ENCODE data around the gene LRP1. TPM values are rescaled to one million over a fixed set of nuclear protein-coding genes. Genes with fewer than 3 reads are reported as not detected.
A peak's percentile ranks its signal among the peaks of the same experiment; 100 is the strongest.

The LRP1 gene
- total and polyA plus RNA-seq, 2 of the 13 experiments (the other 11 are each of a cell fraction or from before 2014, with no cell fraction given): 14.7 to 30.8 TPM

- TF ChIP-seq, protein P1, sequence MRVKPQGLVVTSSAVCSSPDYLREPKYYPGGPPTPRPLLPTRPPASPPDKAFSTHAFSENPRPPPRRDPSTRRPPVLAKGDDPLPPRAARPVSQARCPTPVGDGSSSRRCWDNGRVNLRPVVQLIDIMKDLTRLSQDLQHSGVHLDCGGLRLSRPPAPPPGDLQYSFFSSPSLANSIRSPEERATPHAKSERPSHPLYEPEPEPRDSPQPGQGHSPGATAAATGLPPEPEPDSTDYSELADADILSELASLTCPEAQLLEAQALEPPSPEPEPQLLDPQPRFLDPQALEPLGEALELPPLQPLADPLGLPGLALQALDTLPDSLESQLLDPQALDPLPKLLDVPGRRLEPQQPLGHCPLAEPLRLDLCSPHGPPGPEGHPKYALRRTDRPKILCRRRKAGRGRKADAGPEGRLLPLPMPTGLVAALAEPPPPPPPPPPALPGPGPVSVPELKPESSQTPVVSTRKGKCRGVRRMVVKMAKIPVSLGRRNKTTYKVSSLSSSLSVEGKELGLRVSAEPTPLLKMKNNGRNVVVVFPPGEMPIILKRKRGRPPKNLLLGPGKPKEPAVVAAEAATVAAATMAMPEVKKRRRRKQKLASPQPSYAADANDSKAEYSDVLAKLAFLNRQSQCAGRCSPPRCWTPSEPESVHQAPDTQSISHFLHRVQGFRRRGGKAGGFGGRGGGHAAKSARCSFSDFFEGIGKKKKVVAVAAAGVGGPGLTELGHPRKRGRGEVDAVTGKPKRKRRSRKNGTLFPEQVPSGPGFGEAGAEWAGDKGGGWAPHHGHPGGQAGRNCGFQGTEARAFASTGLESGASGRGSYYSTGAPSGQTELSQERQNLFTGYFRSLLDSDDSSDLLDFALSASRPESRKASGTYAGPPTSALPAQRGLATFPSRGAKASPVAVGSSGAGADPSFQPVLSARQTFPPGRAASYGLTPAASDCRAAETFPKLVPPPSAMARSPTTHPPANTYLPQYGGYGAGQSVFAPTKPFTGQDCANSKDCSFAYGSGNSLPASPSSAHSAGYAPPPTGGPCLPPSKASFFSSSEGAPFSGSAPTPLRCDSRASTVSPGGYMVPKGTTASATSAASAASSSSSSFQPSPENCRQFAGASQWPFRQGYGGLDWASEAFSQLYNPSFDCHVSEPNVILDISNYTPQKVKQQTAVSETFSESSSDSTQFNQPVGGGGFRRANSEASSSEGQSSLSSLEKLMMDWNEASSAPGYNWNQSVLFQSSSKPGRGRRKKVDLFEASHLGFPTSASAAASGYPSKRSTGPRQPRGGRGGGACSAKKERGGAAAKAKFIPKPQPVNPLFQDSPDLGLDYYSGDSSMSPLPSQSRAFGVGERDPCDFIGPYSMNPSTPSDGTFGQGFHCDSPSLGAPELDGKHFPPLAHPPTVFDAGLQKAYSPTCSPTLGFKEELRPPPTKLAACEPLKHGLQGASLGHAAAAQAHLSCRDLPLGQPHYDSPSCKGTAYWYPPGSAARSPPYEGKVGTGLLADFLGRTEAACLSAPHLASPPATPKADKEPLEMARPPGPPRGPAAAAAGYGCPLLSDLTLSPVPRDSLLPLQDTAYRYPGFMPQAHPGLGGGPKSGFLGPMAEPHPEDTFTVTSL (CRISPR knock-in tag; IDR thresholded peaks at IDR 0.05; ENCODE audit: borderline replicate concordance): no peak
- TF ChIP-seq ATF7-NPFF (CRISPR knock-in tag; IDR thresholded peaks at IDR 0.05; ENCODE audit: low read depth): no peak
- TF ChIP-seq SP1 (IDR thresholded peaks at IDR 0.05): no peak
- no peak for TF ChIP-seq SP1 (CRISPR knock-in tag; IDR thresholded peaks at IDR 0.05)
These were observed 106.3 kb downstream of the LRP1 start (continued) for GRCh38 chr12:57234571-57235016.

GRCh38 chr12:57235017-57235727 lies 106.9 kb downstream of the LRP1 start:
- Histone ChIP-seq H2AFZ (ENCODE audit: low read length) (no peak overlapping the region), H3K27me3 (ENCODE audit: control insufficient read depth in 1 of 2, insufficient read depth in 2 of 2, low read length in 2 of 2) (peaks cover 4 to 10% of the 10 kb centered on the region in 2 experiments; a peak in 4 of 5 replicates), H3K9ac (ENCODE audit: insufficient read depth, low read depth, low read length) (no peak overlapping the region), H3K9me3 (ENCODE audit: low read length) (no peaks in the 10 kb centered on the region), H4K20me1 (ENCODE audit: insufficient read depth, low read length) (peaks cover 12% of the 10 kb centered on the region; the same call in 1 of the 2 replicates), H3K27ac (ENCODE audit: extremely low read length, insufficient read depth, low read length) (no peak overlapping the region), H3K4me1 (ENCODE audit: insufficient read depth, low read length) (peaks cover 82% of the 10 kb centered on the region), H3K79me2 (ENCODE audit: insufficient read depth, low read length) (peaks cover 19% of the 10 kb centered on the region), H3K36me3 (replicated peaks in 1 of 2; ENCODE audit: control insufficient read depth in 1 of 2, insufficient read depth in 2 of 2, low read length in 2 of 2) (peaks cover 20 to 34% of the 10 kb centered on the region in 2 experiments), H3K4me3 (replicated peaks in 1 of 3; ENCODE audit: insufficient read depth in 1 of 3, low read depth in 2 of 3, low read length in 3 of 3) (peak overlapping the region in 1 of 3 experiments; percentile 37; a peak in 1 of 6 replicates), H3K4me2 (ENCODE audit: low read depth, low read length) (no peak overlapping the region)
- WGBS (ENCODE audit: low lambda C conversion rate): 86% methylated on average over 15 of the region's 26 CpGs
- in situ Hi-C loops (cut with HindIII; ENCODE audit: extremely low pct_ligation_motif_present, low pct_unique_long_range_greater_than_20kb): no loop called here
- FAIRE-seq (no peak), DNase-seq (ENCODE audit: low spot score) (peak; percentile 63), ATAC-seq (peak; percentile 10)
- intact Hi-C loops (cut with micrococcal nuclease; ENCODE audit: unreplicated experiment): no loop called here
- POLR2A ChIA-PET: interaction anchor here (1.3 to 1.4 kb wide), 2 partner anchors 11 to 104 kb away, joined by 3 read pairs; no protein-coding TSS in a partner anchor
- CTCF ChIA-PET (ENCODE audit: low intra/inter-chr PET ratio, low total read pairs): interaction anchor here (1.1 to 11.7 kb wide), 2 partner anchors 11 to 21 kb away, joined by 3 to 308 read pairs; partner anchors contain the start of gene NXPH4
- no TSS peak for BruUV-seq (replicated peaks)
- no peak for TF ChIP-seq ZNF143 (CRISPR knock-in tag; IDR thresholded peaks at IDR 0.05)
- no peak for TF ChIP-seq ZNF777 (CRISPR knock-in tag; IDR thresholded peaks at IDR 0.05)
- TF ChIP-seq U2AF2 (IDR thresholded peaks at IDR 0.05; ENCODE audit: low read depth, low read length): no peak
- TF ChIP-seq ZBTB20 (CRISPR knock-in tag; IDR thresholded peaks at IDR 0.05; ENCODE audit: borderline replicate concordance, low read depth): no peak
- TF ChIP-seq, protein P2, sequence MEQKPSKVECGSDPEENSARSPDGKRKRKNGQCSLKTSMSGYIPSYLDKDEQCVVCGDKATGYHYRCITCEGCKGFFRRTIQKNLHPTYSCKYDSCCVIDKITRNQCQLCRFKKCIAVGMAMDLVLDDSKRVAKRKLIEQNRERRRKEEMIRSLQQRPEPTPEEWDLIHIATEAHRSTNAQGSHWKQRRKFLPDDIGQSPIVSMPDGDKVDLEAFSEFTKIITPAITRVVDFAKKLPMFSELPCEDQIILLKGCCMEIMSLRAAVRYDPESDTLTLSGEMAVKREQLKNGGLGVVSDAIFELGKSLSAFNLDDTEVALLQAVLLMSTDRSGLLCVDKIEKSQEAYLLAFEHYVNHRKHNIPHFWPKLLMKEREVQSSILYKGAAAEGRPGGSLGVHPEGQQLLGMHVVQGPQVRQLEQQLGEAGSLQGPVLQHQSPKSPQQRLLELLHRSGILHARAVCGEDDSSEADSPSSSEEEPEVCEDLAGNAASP (CRISPR knock-in tag; IDR thresholded peaks at IDR 0.05; ENCODE audit: borderline replicate concordance): peak; percentile 22; the same call in 1 of the 2 replicates
- no peak for TF ChIP-seq ZNF224 (CRISPR knock-in tag; IDR thresholded peaks at IDR 0.05)
- TF ChIP-seq, protein P3, sequence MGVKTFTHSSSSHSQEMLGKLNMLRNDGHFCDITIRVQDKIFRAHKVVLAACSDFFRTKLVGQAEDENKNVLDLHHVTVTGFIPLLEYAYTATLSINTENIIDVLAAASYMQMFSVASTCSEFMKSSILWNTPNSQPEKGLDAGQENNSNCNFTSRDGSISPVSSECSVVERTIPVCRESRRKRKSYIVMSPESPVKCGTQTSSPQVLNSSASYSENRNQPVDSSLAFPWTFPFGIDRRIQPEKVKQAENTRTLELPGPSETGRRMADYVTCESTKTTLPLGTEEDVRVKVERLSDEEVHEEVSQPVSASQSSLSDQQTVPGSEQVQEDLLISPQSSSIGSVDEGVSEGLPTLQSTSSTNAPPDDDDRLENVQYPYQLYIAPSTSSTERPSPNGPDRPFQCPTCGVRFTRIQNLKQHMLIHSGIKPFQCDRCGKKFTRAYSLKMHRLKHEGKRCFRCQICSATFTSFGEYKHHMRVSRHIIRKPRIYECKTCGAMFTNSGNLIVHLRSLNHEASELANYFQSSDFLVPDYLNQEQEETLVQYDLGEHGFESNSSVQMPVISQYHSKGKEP (CRISPR knock-in tag; IDR thresholded peaks at IDR 0.05): no peak
- no peak for TF ChIP-seq ZNF841 (CRISPR knock-in tag; IDR thresholded peaks at IDR 0.05; ENCODE audit: borderline replicate concordance)
- TF ChIP-seq MTF2 (CRISPR knock-in tag; IDR thresholded peaks at IDR 0.05; ENCODE audit: borderline replicate concordance): no peak
- no peak for TF ChIP-seq NFE2L1 (CRISPR knock-in tag; IDR thresholded peaks at IDR 0.05; ENCODE audit: borderline replicate concordance)

Data from HepG2 (cell line).